ENCODE measurements around the gene CTTN. TPM values are rescaled to one million over a fixed set of nuclear protein-coding genes. Genes with fewer than 3 reads are reported as not detected.

CTTN gene
- total RNA-seq, 1 experiment from 2014 or later, result 224 TPM

- no peaks in the 10 kb centered on the region for H3K27me3 Mint-ChIP-seq (ENCODE audit: low read depth)
- Histone ChIP-seq H2BK12ac (ENCODE audit: insufficient read length, low read depth, low read length) (no peak overlapping the region), H2BK15ac (ENCODE audit: low read depth, low read length) (no peak overlapping the region), H4K8ac (replicated peaks; ENCODE audit: insufficient read length, low read depth, low read length) (no peak overlapping the region), H3K27ac (ENCODE audit: insufficient read length, low read depth, low read length) (no peak overlapping the region), H3K56ac (ENCODE audit: insufficient read length, low read depth, low read length) (no peak overlapping the region), H3K79me1 (ENCODE audit: insufficient read depth, low read depth, low read length, poor library complexity, severe bottlenecking) (peaks cover 4% of the 10 kb centered on the region), H3T11ph (ENCODE audit: low read length) (no peak overlapping the region), H2BK120ac (ENCODE audit: low read depth, low read length, poor library complexity, severe bottlenecking) (no peak overlapping the region), H2BK20ac (ENCODE audit: low read depth, low read length, poor library complexity, severe bottlenecking) (no peak overlapping the region), H4K20me1 (ENCODE audit: control insufficient read depth, insufficient read depth, insufficient read length) (no peaks in the 10 kb centered on the region), H3K4me2 (ENCODE audit: insufficient read depth, insufficient read length, low read length) (no peak overlapping the region), H3K4ac (ENCODE audit: low read depth, low read length) (no peak overlapping the region), H2AFZ (ENCODE audit: low read length) (no peak overlapping the region), H3K9ac (ENCODE audit: extremely low read depth, insufficient read length, low read length) (no peak overlapping the region), H2BK5ac (ENCODE audit: insufficient read length, low read length) (no peak overlapping the region), H3K9me3 (ENCODE audit: control insufficient read depth, low read depth, low read length) (no peaks in the 10 kb centered on the region), H3K27me3 (ENCODE audit: insufficient read depth, low read length) (no peaks in the 10 kb centered on the region), H3K23ac (ENCODE audit: insufficient read length, low read depth, low read length) (no peak overlapping the region), H3K18ac (ENCODE audit: insufficient read length, low read depth, low read length) (no peak overlapping the region), H4K5ac (ENCODE audit: insufficient read length, low read depth, low read length) (no peak overlapping the region), H4K91ac (ENCODE audit: insufficient read length, low read depth, low read length) (no peak overlapping the region), H3K14ac (ENCODE audit: insufficient read depth, low read length) (no peak overlapping the region), H3K23me2 (ENCODE audit: insufficient read length, low read depth, low read length, poor library complexity, severe bottlenecking) (no peaks in the 10 kb centered on the region), H2AK5ac (ENCODE audit: insufficient read length, low read length) (no peak overlapping the region), H3K4me1 (ENCODE audit: insufficient read depth, low read length) (no peaks in the 10 kb centered on the region), H3K79me2 (ENCODE audit: insufficient read depth, low read length) (no peaks in the 10 kb centered on the region)
- no peak for DNase-seq
- no peak overlapping the region for H3K27ac Mint-ChIP-seq
- peaks cover 58 to 92% (median 81%) of the 10 kb centered on the region in 3 experiments; a peak in 6 of 7 replicates for H3K36me3 Mint-ChIP-seq (ENCODE audit: insufficient read depth in 1 of 3, low read depth in 3 of 3)
- no peaks in the 10 kb centered on the region for H3K9me3 Mint-ChIP-seq
- no peak overlapping the region for H3K4me3 Mint-ChIP-seq
- no peaks in the 10 kb centered on the region for H3K4me1 Mint-ChIP-seq
- no CpG with 5 or more reads among the region's 10 CpGs for WGBS (ENCODE audit: extremely low coverage, insufficient read length, low lambda C conversion rate)
- no peak for TF ChIP-seq CTCF (conservative IDR thresholded peaks at IDR 0.05)
Observed at GRCh38 chr11:70409437-70409836, 11.1 kb downstream of the CTTN start.

Measured in H9 (cell line).